Glutamatergic neuron (in vitro differentiated cells): ENCODE results near the gene BAIAP2. TPM values are rescaled to one million over a fixed set of nuclear protein-coding genes. Genes with fewer than 3 reads are reported as not detected.

Source experiments
- DNase-seq: peaks from one replicate; pipeline ENCODE4 v3.0.0; 2022
- H3K27ac Mint-ChIP-seq: one replicate; pipeline ENCODE4 v1.8.0; 2020; ENCODE audit warnings: mild to moderate bottlenecking, mixed read lengths, inconsistent platforms; ENCODE audit not compliant: unreplicated experiment
- H3K27me3 Mint-ChIP-seq: one replicate; pipeline ENCODE4 v1.8.0; 2020; ENCODE audit warnings: mild to moderate bottlenecking, moderate library complexity, mixed read lengths, inconsistent platforms; ENCODE audit not compliant: unreplicated experiment
- H3K36me3 Mint-ChIP-seq: one replicate; pipeline ENCODE4 v1.8.0; 2020; ENCODE audit warnings: mild to moderate bottlenecking, mixed read lengths, inconsistent platforms; ENCODE audit not compliant: unreplicated experiment
- H3K4me1 Mint-ChIP-seq: one replicate; pipeline ENCODE4 v1.8.0; 2020; ENCODE audit warnings: mild to moderate bottlenecking, low read depth, mixed read lengths, inconsistent platforms; ENCODE audit not compliant: unreplicated experiment
- H3K4me3 Mint-ChIP-seq: one replicate; pipeline ENCODE4 v1.8.0; 2020; ENCODE audit warnings: mild to moderate bottlenecking, mixed read lengths, inconsistent platforms; ENCODE audit not compliant: unreplicated experiment
- H3K9me3 Mint-ChIP-seq: one replicate; pipeline ENCODE4 v1.8.0; 2020; ENCODE audit warnings: mild to moderate bottlenecking, moderate library complexity, mixed read lengths, inconsistent platforms; ENCODE audit not compliant: unreplicated experiment
- CTCF ChIP-seq: fragments of 200-600 bp; sonication (generic); IDR thresholded peaks from one replicate; pipeline ENCODE4 v1.5.0; 2021; ENCODE audit not compliant: partially characterized antibody, unreplicated experiment
- total RNA-seq: library from RNA; stranded (reverse); fragmentation: NEBNext Ultra II Directional; extraction: Animal tissue kit (Norgen Biotek cat#: 25700); gene quantifications from one replicate; pipeline ENCODE4 v1.2.1, GENCODE V29; 2021; ENCODE audit not compliant: unreplicated experiment

Gene BAIAP2
- total RNA-seq, 1 donor from 2014 or later, result 252 TPM

- Mint-ChIP-seq H3K4me3 (no peak overlapping the region), H3K9me3 (peaks cover 8% of the 10 kb centered on the region), H3K4me1 (peaks cover 3% of the 10 kb centered on the region), H3K36me3 (no peaks in the 10 kb centered on the region), H3K27ac (no peak overlapping the region), H3K27me3 (peaks cover 20% of the 10 kb centered on the region)
- no peak for TF ChIP-seq CTCF
- DNase-seq, result no peak
These were observed 34.2 kb upstream of the BAIAP2 start for GRCh38 chr17:81000631-81001357.

GRCh38 chr17:81002013-81002384 lies 33.0 kb upstream of the BAIAP2 start:
- Mint-ChIP-seq H3K4me3 (no peak overlapping the region), H3K27ac (no peak overlapping the region), H3K4me1 (peaks cover 3% of the 10 kb centered on the region), H3K27me3 (peaks cover 19% of the 10 kb centered on the region), H3K36me3 (no peaks in the 10 kb centered on the region), H3K9me3 (peaks cover 10% of the 10 kb centered on the region)
- no peak for DNase-seq
- no peak for TF ChIP-seq CTCF

- DNase-seq, result no peak
- Mint-ChIP-seq H3K9me3 (peaks cover 10% of the 10 kb centered on the region), H3K4me1 (peaks cover 3% of the 10 kb centered on the region), H3K36me3 (no peaks in the 10 kb centered on the region), H3K4me3 (no peak overlapping the region), H3K27ac (no peak overlapping the region), H3K27me3 (peaks cover 19% of the 10 kb centered on the region)
- no peak for TF ChIP-seq CTCF
These were observed 32.3 kb upstream of the BAIAP2 start for GRCh38 chr17:81002409-81003361.

- Mint-ChIP-seq H3K4me1 (peaks cover 3% of the 10 kb centered on the region), H3K27me3 (peaks cover 16% of the 10 kb centered on the region), H3K9me3 (peaks cover 8% of the 10 kb centered on the region), H3K36me3 (no peaks in the 10 kb centered on the region), H3K27ac (no peak overlapping the region), H3K4me3 (peak overlapping the region; percentile 68)
- DNase-seq, result no peak
- TF ChIP-seq CTCF, result no peak
These were observed 31.1 kb upstream of the BAIAP2 start for GRCh38 chr17:81003711-81004475.
